HEK293 (cell line): ENCODE data around the gene NUP210.

Experiments used
- CTCF ChIP-seq: fragments of 450-650 bp; formaldehyde crosslinking; IDR thresholded peaks from 2 replicates; pipeline ENCODE4 v1.5.1; 2016; ENCODE audit warnings: missing biosample characterization, missing genetic modification characterization
- GLIS1 ChIP-seq: fragments of 450-650 bp; formaldehyde crosslinking; IDR thresholded peaks from 2 replicates; pipeline ENCODE4 v1.5.1; 2016; ENCODE audit warnings: missing biosample characterization, missing genetic modification characterization
- INSM2 ChIP-seq: fragments of 450-650 bp; formaldehyde crosslinking; IDR thresholded peaks from 2 replicates; pipeline ENCODE4 v1.5.1; 2016; ENCODE audit warnings: missing biosample characterization, missing genetic modification characterization
- KLF1 ChIP-seq: fragments of 450-650 bp; formaldehyde crosslinking; IDR thresholded peaks from 2 replicates; pipeline ENCODE4 v1.5.1; 2016; ENCODE audit warnings: missing biosample characterization, missing genetic modification characterization
- KLF9 ChIP-seq: fragments of 450-650 bp; formaldehyde crosslinking; IDR thresholded peaks from 2 replicates; pipeline ENCODE4 v1.5.1; 2016; ENCODE audit warnings: missing biosample characterization, missing genetic modification characterization, low read depth
- PATZ1 ChIP-seq: fragments of 450-650 bp; formaldehyde crosslinking; IDR thresholded peaks from 2 replicates; pipeline ENCODE4 v1.5.1; 2016; ENCODE audit warnings: missing biosample characterization, missing genetic modification characterization
- SCRT2 ChIP-seq: fragments of 450-650 bp; formaldehyde crosslinking; IDR thresholded peaks from 2 replicates; pipeline ENCODE4 v1.5.1; 2016; ENCODE audit warnings: missing biosample characterization, missing genetic modification characterization
- ZBTB26 ChIP-seq: fragments of 450-650 bp; formaldehyde crosslinking; optimal IDR thresholded peaks from 2 replicates; pipeline ENCODE3; 2016; ENCODE audit warnings: missing biosample characterization, mild to moderate bottlenecking, missing genetic modification characterization
- ZBTB49 ChIP-seq: fragments of 450-650 bp; formaldehyde crosslinking; IDR thresholded peaks from 2 replicates; pipeline ENCODE4 v1.5.1; 2016; ENCODE audit warnings: missing biosample characterization, missing genetic modification characterization, low read depth
- ZIC2 ChIP-seq: fragments of 450-650 bp; formaldehyde crosslinking; IDR thresholded peaks from 2 replicates; pipeline ENCODE4 v1.5.1; 2016; ENCODE audit warnings: missing biosample characterization, missing genetic modification characterization
- ZNF18 ChIP-seq: fragments of 450-650 bp; formaldehyde crosslinking; IDR thresholded peaks from 2 replicates; pipeline ENCODE4 v1.5.1; 2016; ENCODE audit warnings: missing biosample characterization, missing genetic modification characterization
- ZNF24 ChIP-seq: fragments of 450-650 bp; formaldehyde crosslinking; IDR thresholded peaks from 2 replicates; pipeline ENCODE4 v1.5.1; 2016; ENCODE audit warnings: missing biosample characterization, missing genetic modification characterization
- ZNF302 ChIP-seq: fragments of 450-650 bp; formaldehyde crosslinking; IDR thresholded peaks from 2 replicates; pipeline ENCODE4 v1.5.1; 2016; ENCODE audit warnings: missing biosample characterization, missing genetic modification characterization, low read depth
- ZNF366 ChIP-seq: fragments of 450-650 bp; formaldehyde crosslinking; conservative IDR thresholded peaks from 2 replicates; pipeline ENCODE4 v1.5.1; 2016; ENCODE audit warnings: missing biosample characterization, missing genetic modification characterization
- ZNF404 ChIP-seq: fragments of 450-650 bp; formaldehyde crosslinking; IDR thresholded peaks from 2 replicates; pipeline ENCODE4 v1.5.1; 2017; ENCODE audit warnings: missing biosample characterization, missing genetic modification characterization
- ZNF416 ChIP-seq: fragments of 450-650 bp; formaldehyde crosslinking; IDR thresholded peaks from 2 replicates; pipeline ENCODE4 v1.5.1; 2016; ENCODE audit warnings: missing biosample characterization, missing genetic modification characterization
- ZNF433 ChIP-seq: fragments of 450-650 bp; formaldehyde crosslinking; IDR thresholded peaks from 2 replicates; pipeline ENCODE4 v1.5.1; 2016; ENCODE audit warnings: missing biosample characterization, missing genetic modification characterization, low read depth
- ZNF521 ChIP-seq: fragments of 450-650 bp; formaldehyde crosslinking; IDR thresholded peaks from 2 replicates; pipeline ENCODE4 v1.5.1; 2017; ENCODE audit warnings: missing biosample characterization, mild to moderate bottlenecking, missing genetic modification characterization
- ZNF555 ChIP-seq: fragments of 450-650 bp; formaldehyde crosslinking; conservative IDR thresholded peaks from 2 replicates; pipeline ENCODE4 v1.5.1; 2017; ENCODE audit warnings: missing biosample characterization, mild to moderate bottlenecking, missing genetic modification characterization, inconsistent platforms
- ZNF561 ChIP-seq: fragments of 450-650 bp; IDR thresholded peaks from 2 replicates; pipeline ENCODE4 v1.5.1; 2018; ENCODE audit warnings: missing biosample characterization, missing genetic modification characterization, borderline replicate concordance
- ZNF654 ChIP-seq: fragments of 450-650 bp; formaldehyde crosslinking; IDR thresholded peaks from 2 replicates; pipeline ENCODE4 v1.5.1; 2016; ENCODE audit warnings: low read depth, missing biosample characterization, missing genetic modification characterization
- ZNF660 ChIP-seq: fragments of 450-650 bp; IDR thresholded peaks from 2 replicates; pipeline ENCODE4 v1.5.1; 2018; ENCODE audit warnings: missing biosample characterization, mild to moderate bottlenecking, missing genetic modification characterization
- ZNF677 ChIP-seq: fragments of 450-650 bp; IDR thresholded peaks from 2 replicates; pipeline ENCODE4 v1.5.0; 2018; ENCODE audit warnings: missing biosample characterization, mild to moderate bottlenecking, missing genetic modification characterization, moderate library complexity
- ZNF707 ChIP-seq: fragments of 450-650 bp; formaldehyde crosslinking; IDR thresholded peaks from 2 replicates; pipeline ENCODE4 v1.5.1; 2016; ENCODE audit warnings: missing biosample characterization, missing genetic modification characterization
- ZNF777 ChIP-seq: fragments of 450-650 bp; formaldehyde crosslinking; IDR thresholded peaks from 2 replicates; pipeline ENCODE4 v1.5.1; 2017; ENCODE audit warnings: missing biosample characterization, missing genetic modification characterization, borderline replicate concordance
- ZXDB ChIP-seq: fragments of 450-650 bp; formaldehyde crosslinking; IDR thresholded peaks from 2 replicates; pipeline ENCODE4 v1.5.1; 2016; ENCODE audit warnings: missing biosample characterization, missing genetic modification characterization

NUP210 gene

GRCh38 chr3:13282986-13283876 lies 136.9 kb downstream of the NUP210 start (continued):
- TF ChIP-seq INSM2 (tag by site-specific recombination) (no peak), KLF1 (peak; percentile 35), ZNF302 (tag by site-specific recombination) (no peak), SCRT2 (tag by site-specific recombination) (no peak), ZNF555 (tag by site-specific recombination) (no peak), ZNF660 (no peak; the same call in 1 of the 2 replicates), ZNF416 (no peak), ZNF677 (tag by site-specific recombination) (no peak), ZNF18 (tag by site-specific recombination) (no peak), ZNF654 (tag by site-specific recombination) (peak; percentile 20; the same call in 1 of the 2 replicates), ZNF404 (tag by site-specific recombination) (no peak), ZIC2 (tag by site-specific recombination) (peak; percentile 46), ZNF561 (0 out of 2 replicates have a peak, but pooled peaks have one; percentile 37), ZNF24 (no peak), ZBTB49 (no peak), GLIS1 (tag by site-specific recombination) (no peak), ZNF433 (no peak), ZNF521 (no peak), ZNF366 (tag by site-specific recombination) (no peak), KLF9 (no peak), PATZ1 (tag by site-specific recombination) (peak; percentile 86), ZXDB (tag by site-specific recombination) (peak; percentile 47; the same call in 1 of the 2 replicates), ZNF777 (0 out of 2 replicates have a peak, but pooled peaks have one; percentile 15), ZNF707 (no peak), CTCF (tag by site-specific recombination) (peak; percentile 46), ZBTB26 (peak; percentile 57)
